A549 (cell line): ENCODE results near the gene MED26. TPM values are rescaled to one million over a fixed set of nuclear protein-coding genes. Genes with fewer than 3 reads are reported as not detected.

Experiments
- ATAC-seq, 2 experiments: fragments of 200-7000 bp in 1 of 2; fragments of >200 bp in 1 of 2; cut with Nextera tagmentation in 1 of 2; cut with Tn5 transposase in 1 of 2; 3 replicates each; pipeline versions ENCODE4 v1.8.0 to v1.9.1; 2018 to 2020; ENCODE audit warnings: mild to moderate bottlenecking in 1 of 2, moderate library complexity in 1 of 2
- CTCF ChIA-PET: fragments of 300-600 bp; sonication (Branson Sonifier 250); formaldehyde crosslinking; extraction: SDS; loops from one replicate; lab custom pipeline; 2021; ENCODE audit warnings: antibody characterized with exemption, inconsistent platforms; lab: Yijun Ruan, JAX
- POLR2A ChIA-PET: fragments of 350-600 bp; formaldehyde crosslinking; extraction: SDS; loops from one replicate; lab custom pipeline; 2021; ENCODE audit warnings: antibody characterized with exemption, inconsistent platforms; lab: Yijun Ruan, JAX
- DNase-seq, 2 experiments: peaks; one replicate each; pipeline versions ENCODE4 v3.0.0 to v3.0.0-alpha.2; 2011 to 2016; ENCODE audit warnings: low read depth in 1 of 2, low spot score in 1 of 2
- FAIRE-seq: peaks from 2 replicates; lab custom pipeline; 2011; peaks lifted over from hg19 to GRCh38; lab: Jason Lieb, UNC
- H3K27ac ChIP-seq, 2 experiments: fragments of >200 bp; sonication (Bioruptor Twin); formaldehyde crosslinking; 3 replicates each; pipeline ENCODE4 v1.5.1; 2016 to 2017
- H3K4me1 ChIP-seq: fragments of >200 bp; sonication (Bioruptor Twin); formaldehyde crosslinking; 3 replicates; pipeline ENCODE4 v1.6.1; 2016
- H3K4me2 ChIP-seq: fragments of >200 bp; sonication (Bioruptor Twin); formaldehyde crosslinking; 3 replicates; pipeline ENCODE4 v1.6.1; 2016
- H3K4me3 ChIP-seq: fragments of >200 bp; sonication (Bioruptor Twin); formaldehyde crosslinking; 3 replicates; pipeline ENCODE4 v1.5.1; 2016
- H3K9me3 ChIP-seq: fragments of >200 bp; sonication (Bioruptor Twin); formaldehyde crosslinking; 3 replicates; pipeline ENCODE4 v1.6.1; 2016
- BHLHE40 ChIP-seq: IDR thresholded peaks from 2 replicates; pipeline ENCODE4 v1.6.1; 2012; ENCODE audit warnings: low read depth, low read length, inconsistent platforms
- CHD4 ChIP-seq: fragments of 200-600 bp; sonication (generic); IDR thresholded peaks from 2 replicates; pipeline ENCODE4 v1.6.1; 2016; ENCODE audit warnings: antibody characterized with exemption, mild to moderate bottlenecking, borderline replicate concordance
- CTCF ChIP-seq: fragments of >200 bp; sonication (Bioruptor Twin); formaldehyde crosslinking; IDR thresholded peaks from 3 replicates; pipeline ENCODE4 v1.5.1; 2016
- EHMT2 ChIP-seq: fragments of 200-600 bp; sonication (generic); IDR thresholded peaks from 2 replicates; pipeline ENCODE4 v1.6.1; 2016; ENCODE audit warnings: antibody characterized with exemption, low read depth, mild to moderate bottlenecking, moderate library complexity
- EP300 ChIP-seq, 2 experiments: fragments of >200 bp; sonication (Bioruptor Twin); formaldehyde crosslinking; IDR thresholded peaks; 2 replicates in 1 of 2; 3 replicates in 1 of 2; pipeline ENCODE4 v1.6.1; 2016 to 2017
- FOXS1 ChIP-seq: fragments of 250-450 bp; sonication (Bioruptor Pico); IDR thresholded peaks from 2 replicates; pipeline ENCODE4 v1.5.0; 2020; ENCODE audit warnings: mild to moderate bottlenecking, moderate library complexity
- HMGXB4 ChIP-seq: fragments of 250-450 bp; sonication (Bioruptor Pico); IDR thresholded peaks from 2 replicates; pipeline ENCODE4 v1.5.0; 2021; ENCODE audit warnings: mild to moderate bottlenecking, moderate library complexity, borderline replicate concordance
- HOXB13 ChIP-seq: fragments of 250-450 bp; sonication (Bioruptor Pico); IDR thresholded peaks from 2 replicates; pipeline ENCODE4 v1.5.0; 2020; ENCODE audit warnings: low read depth, mild to moderate bottlenecking, moderate library complexity
- MAFK ChIP-seq: fragments of 450-650 bp; IDR thresholded peaks from 2 replicates; pipeline ENCODE4 v1.6.1; 2014; ENCODE audit not compliant: partially characterized antibody
- MAX ChIP-seq: IDR thresholded peaks from 2 replicates; pipeline ENCODE4 v1.6.1; 2012
- RAD21 ChIP-seq, 2 experiments: fragments of >200 bp in 1 of 2; sonication (Bioruptor Twin) in 1 of 2; formaldehyde crosslinking in 1 of 2; IDR thresholded peaks in 1 of 2; conservative IDR thresholded peaks in 1 of 2; 2 replicates in 1 of 2; 3 replicates in 1 of 2; pipeline ENCODE4 v1.6.1; 2012 to 2018; ENCODE audit warnings: inconsistent platforms in 1 of 2
- RNF2 ChIP-seq: fragments of 200-600 bp; sonication (generic); IDR thresholded peaks from 2 replicates; pipeline ENCODE4 v1.6.1; 2016; ENCODE audit warnings: low read depth, mild to moderate bottlenecking, antibody characterized with exemption, moderate library complexity, borderline replicate concordance
- USF2 ChIP-seq: fragments of 450-650 bp; IDR thresholded peaks from 2 replicates; pipeline ENCODE4 v1.6.1; 2014; ENCODE audit warnings: antibody characterized with exemption
- whole genome bisulfite sequencing: methylation state at CpG from one replicate; pipeline ENCODE4 v1.1.6; 2017; ENCODE audit errors: missing lambda C conversion rate; 5-methylcytosine and 5-hydroxymethylcytosine counted together
- polyA plus RNA-seq, 4 experiments: library from polyadenylated mRNA; depleted of rRNA in 3 of 4; stranded (reverse); fragments of >200 nt; fragmentation: RNase III in 1 of 4; extraction: RNeasy Plus Mini Kit Qiagen cat#74134 plus additional on column Dnase treatment in 1 of 4; gene quantifications; 2 replicates in 3 of 4; 3 replicates in 1 of 4; pipeline ENCODE4 v1.2.3, GENCODE V29; 2011 to 2017

Gene MED26
- polyA plus RNA-seq, 2 of the 4 experiments (the other 2 are of a cell fraction): 2.4 to 3.6 TPM

- Histone ChIP-seq H3K9me3 (no peaks in the 10 kb centered on the region), H3K4me1 (no peaks in the 10 kb centered on the region), H3K4me3 (no peak overlapping the region), H3K4me2 (no peak overlapping the region), H3K27ac (no peak overlapping the region)
- 98% methylated on average over 14 of the region's 25 CpGs for WGBS
- DNase-seq (no peak), ATAC-seq (no peak), FAIRE-seq (no peak)
- POLR2A ChIA-PET: interaction anchor here (0.8 kb wide), 1 partner anchor 1663 kb away, joined by 3 read pairs; the partner anchor contains the start of gene MPV17L2
- CTCF ChIA-PET: no interaction called here
- TF ChIP-seq MAX (no peak), HOXB13 (CRISPR knock-in tag) (no peak), EHMT2 (no peak), CHD4 (no peak), HMGXB4 (CRISPR knock-in tag) (no peak)
Measured at GRCh38 chr19:16529466-16530144, 98.4 kb downstream of the MED26 start.

GRCh38 chr19:16527971-16528521, 100.0 kb downstream of the MED26 start:
- ChIA-PET CTCF (interaction anchor here (0.6 to 1.9 kb wide), 2 partner anchors 11 to 15 kb away, joined by 5 to 13 read pairs; no protein-coding TSS in a partner anchor), POLR2A (no interaction called here)
- Histone ChIP-seq H3K27ac (no peak overlapping the region), H3K4me1 (no peaks in the 10 kb centered on the region), H3K4me3 (no peak overlapping the region), H3K9me3 (no peaks in the 10 kb centered on the region), H3K4me2 (no peak overlapping the region)
- FAIRE-seq (no peak), ATAC-seq (peak; percentile 58 to 62; a peak in 4 of 6 replicates), DNase-seq (peak in 1 of 2 experiments; percentile 31)
- WGBS: 86% methylated on average over 7 of the region's 12 CpGs
- TF ChIP-seq RNF2 (no peak), CTCF (peak; percentile 24; the same call in 1 of the 3 replicates), RAD21 (conservative IDR thresholded peaks at IDR 0.05 in 1 of 2, IDR thresholded peaks at IDR 0.05 in 1 of 2) (peak in 1 of 2 experiments; percentile 22; a peak in 1 of 5 replicates)

- WGBS: 87% methylated on average over 14 of the region's 14 CpGs
- no peak for DNase-seq
Measured at GRCh38 chr19:16527334-16527935, 100.6 kb downstream of the MED26 start.

More at GRCh38 chr19:16527334-16527935, 100.6 kb downstream of the MED26 start:
- H3K4me3 ChIP-seq: no peak overlapping the region
- no peaks in the 10 kb centered on the region for H3K4me1 ChIP-seq
- no peaks in the 10 kb centered on the region for H3K9me3 ChIP-seq
- no peak for ATAC-seq
- CTCF ChIA-PET: interaction anchor here (1.9 to 2.1 kb wide), 2 partner anchors 10 kb away, joined by 5 to 13 read pairs; no protein-coding TSS in a partner anchor
- no peak for FAIRE-seq
- TF ChIP-seq USF2 (no peak), MAFK (no peak), BHLHE40 (no peak), CTCF (no peak), EP300 (IDR thresholded peaks at IDR 0.05) (no peak), FOXS1 (CRISPR knock-in tag) (no peak)
- TF ChIP-seq, all 56 proteins: peak for 0
- POLR2A ChIA-PET: no interaction called here
- no peak overlapping the region for H3K4me2 ChIP-seq
- no peak overlapping the region for H3K27ac ChIP-seq
